ENCODE results near the gene HDC. TPM values are rescaled to one million over a fixed set of nuclear protein-coding genes. Genes with fewer than 3 reads are reported as not detected.

HDC gene
- polyA plus RNA-seq, 1 of the 3 experiments (the other 2 are of a cell fraction): not detected

DNA sequence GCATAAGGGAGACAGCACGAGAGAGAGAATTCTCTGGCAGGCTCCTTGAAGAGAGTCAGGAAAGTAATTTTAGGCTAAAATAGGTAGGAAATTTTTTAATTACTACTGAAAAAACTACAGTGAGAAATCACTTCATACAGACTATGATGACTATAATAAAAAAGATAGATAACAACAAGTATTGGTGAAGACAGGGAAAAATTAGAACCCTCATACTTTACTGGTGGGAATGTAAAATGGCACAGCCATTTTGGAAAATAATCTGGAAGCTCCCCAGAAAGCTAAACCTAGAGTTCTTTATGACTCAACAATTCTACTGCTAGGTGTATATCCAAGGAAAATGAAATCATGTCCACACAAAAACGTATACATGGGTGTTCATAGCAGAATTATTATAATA lies 2.1 kb upstream of the HDC start:
- no peaks in the 10 kb centered on the region for H4K20me1 ChIP-seq (ENCODE audit: insufficient read depth)

GRCh38 chr15:50262533-50262932 lies 3.0 kb downstream of the HDC start:
- POLR2A ChIA-PET: no interaction called here
- TF ChIP-seq USF2 (IDR thresholded peaks at IDR 0.05; ENCODE audit: borderline replicate concordance, low read depth, low read length) (no peak), REST (IDR thresholded peaks at IDR 0.05; ENCODE audit: low read depth, low read length) (no peak), RFX5 (IDR thresholded peaks at IDR 0.05; ENCODE audit: low read length) (no peak), FOXJ3 (CRISPR knock-in tag; IDR thresholded peaks at IDR 0.05) (no peak)
- TF ChIP-seq, protein P1, sequence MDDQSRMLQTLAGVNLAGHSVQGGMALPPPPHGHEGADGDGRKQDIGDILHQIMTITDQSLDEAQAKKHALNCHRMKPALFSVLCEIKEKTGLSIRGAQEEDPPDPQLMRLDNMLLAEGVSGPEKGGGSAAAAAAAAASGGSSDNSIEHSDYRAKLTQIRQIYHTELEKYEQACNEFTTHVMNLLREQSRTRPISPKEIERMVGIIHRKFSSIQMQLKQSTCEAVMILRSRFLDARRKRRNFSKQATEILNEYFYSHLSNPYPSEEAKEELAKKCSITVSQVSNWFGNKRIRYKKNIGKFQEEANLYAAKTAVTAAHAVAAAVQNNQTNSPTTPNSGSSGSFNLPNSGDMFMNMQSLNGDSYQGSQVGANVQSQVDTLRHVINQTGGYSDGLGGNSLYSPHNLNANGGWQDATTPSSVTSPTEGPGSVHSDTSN (IDR thresholded peaks at IDR 0.05): no peak

More for the DNA sequence above, 2.1 kb upstream of the HDC start:
- 43% methylated on average over 2 of the region's 2 CpGs for WGBS (ENCODE audit: low lambda C conversion rate)
- Histone ChIP-seq H3K9me2 (no peaks in the 10 kb centered on the region), H3K27me3 (ENCODE audit: insufficient read depth) (no peaks in the 10 kb centered on the region), H3K9me3 (no peaks in the 10 kb centered on the region), H3K79me2 (ENCODE audit: insufficient read depth) (no peaks in the 10 kb centered on the region), H3K4me2 (no peak overlapping the region), H3K27ac (ENCODE audit: low read depth in 2 of 2, low read length in 1 of 2) (no peak overlapping the region), H3K9ac (no peak overlapping the region), H3K4me3 (ENCODE audit: low read depth in 2 of 2, low read length in 1 of 2) (no peak overlapping the region), H2AFZ (ENCODE audit: low read depth) (no peak overlapping the region), H3K4me1 (ENCODE audit: control insufficient read depth in 1 of 2, insufficient read depth in 2 of 2, low read depth in 1 of 2, low read length in 1 of 2) (no peaks in the 10 kb centered on the region), H3K36me3 (replicated peaks in 1 of 2; ENCODE audit: control insufficient read depth in 1 of 2, insufficient read depth in 2 of 2, low read length in 1 of 2) (peaks cover 0 to 3% of the 10 kb centered on the region in 2 experiments), H3F3A (replicated peaks; ENCODE audit: insufficient read depth) (no peaks in the 10 kb centered on the region)
- DNase-seq: no peak
- no peak for TF ChIP-seq FOXM1 (IDR thresholded peaks at IDR 0.05; ENCODE audit: low read depth)
- TF ChIP-seq CHD2 (IDR thresholded peaks at IDR 0.05; ENCODE audit: low read length, partially characterized antibody): no peak
- TF ChIP-seq FOXJ3 (CRISPR knock-in tag; IDR thresholded peaks at IDR 0.05): no peak
- no peak for TF ChIP-seq NRF1 (IDR thresholded peaks at IDR 0.05; ENCODE audit: low read depth, low read length)
- TF ChIP-seq, protein P2, sequence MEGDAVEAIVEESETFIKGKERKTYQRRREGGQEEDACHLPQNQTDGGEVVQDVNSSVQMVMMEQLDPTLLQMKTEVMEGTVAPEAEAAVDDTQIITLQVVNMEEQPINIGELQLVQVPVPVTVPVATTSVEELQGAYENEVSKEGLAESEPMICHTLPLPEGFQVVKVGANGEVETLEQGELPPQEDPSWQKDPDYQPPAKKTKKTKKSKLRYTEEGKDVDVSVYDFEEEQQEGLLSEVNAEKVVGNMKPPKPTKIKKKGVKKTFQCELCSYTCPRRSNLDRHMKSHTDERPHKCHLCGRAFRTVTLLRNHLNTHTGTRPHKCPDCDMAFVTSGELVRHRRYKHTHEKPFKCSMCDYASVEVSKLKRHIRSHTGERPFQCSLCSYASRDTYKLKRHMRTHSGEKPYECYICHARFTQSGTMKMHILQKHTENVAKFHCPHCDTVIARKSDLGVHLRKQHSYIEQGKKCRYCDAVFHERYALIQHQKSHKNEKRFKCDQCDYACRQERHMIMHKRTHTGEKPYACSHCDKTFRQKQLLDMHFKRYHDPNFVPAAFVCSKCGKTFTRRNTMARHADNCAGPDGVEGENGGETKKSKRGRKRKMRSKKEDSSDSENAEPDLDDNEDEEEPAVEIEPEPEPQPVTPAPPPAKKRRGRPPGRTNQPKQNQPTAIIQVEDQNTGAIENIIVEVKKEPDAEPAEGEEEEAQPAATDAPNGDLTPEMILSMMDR (IDR thresholded peaks at IDR 0.05): no peak
- no peak for TF ChIP-seq EZH2phosphoT487 (IDR thresholded peaks at IDR 0.05; ENCODE audit: borderline replicate concordance, low read depth)
- no peak for TF ChIP-seq MEF2A (IDR thresholded peaks at IDR 0.05; ENCODE audit: borderline replicate concordance, low read depth)
- TF ChIP-seq YY1 (IDR thresholded peaks at IDR 0.05; ENCODE audit: low read depth): no peak
- no peak for TF ChIP-seq EP300 (IDR thresholded peaks at IDR 0.05; ENCODE audit: borderline replicate concordance in 1 of 2, low read depth in 1 of 2, low read length in 1 of 2)
- TF ChIP-seq SIN3A (IDR thresholded peaks at IDR 0.05; ENCODE audit: borderline replicate concordance, low read depth, low read length): no peak
- TF ChIP-seq, protein P3, sequence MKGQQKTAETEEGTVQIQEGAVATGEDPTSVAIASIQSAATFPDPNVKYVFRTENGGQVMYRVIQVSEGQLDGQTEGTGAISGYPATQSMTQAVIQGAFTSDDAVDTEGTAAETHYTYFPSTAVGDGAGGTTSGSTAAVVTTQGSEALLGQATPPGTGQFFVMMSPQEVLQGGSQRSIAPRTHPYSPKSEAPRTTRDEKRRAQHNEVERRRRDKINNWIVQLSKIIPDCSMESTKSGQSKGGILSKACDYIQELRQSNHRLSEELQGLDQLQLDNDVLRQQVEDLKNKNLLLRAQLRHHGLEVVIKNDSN (IDR thresholded peaks at IDR 0.05; ENCODE audit: borderline replicate concordance, low read depth): no peak
- no peak for TF ChIP-seq IRF3 (IDR thresholded peaks at IDR 0.05; ENCODE audit: low read depth, low read length)
- TF ChIP-seq GATA2 (CRISPR knock-in tag; IDR thresholded peaks at IDR 0.05): no peak
- no peak for TF ChIP-seq TCF12 (IDR thresholded peaks at IDR 0.05)
- TF ChIP-seq, protein P4, sequence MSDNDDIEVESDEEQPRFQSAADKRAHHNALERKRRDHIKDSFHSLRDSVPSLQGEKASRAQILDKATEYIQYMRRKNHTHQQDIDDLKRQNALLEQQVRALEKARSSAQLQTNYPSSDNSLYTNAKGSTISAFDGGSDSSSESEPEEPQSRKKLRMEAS (IDR thresholded peaks at IDR 0.05; ENCODE audit: low read depth): no peak
- no peak for TF ChIP-seq RFX5 (IDR thresholded peaks at IDR 0.05; ENCODE audit: low read length)
- no peak for TF ChIP-seq RXRA (IDR thresholded peaks at IDR 0.05; ENCODE audit: borderline replicate concordance, low read depth)
- ChIA-PET CTCF (no interaction called here), POLR2A (no interaction called here)

More at GRCh38 chr15:50262533-50262932, 3.0 kb downstream of the HDC start:
- Histone ChIP-seq H3K79me2 (ENCODE audit: insufficient read depth) (no peaks in the 10 kb centered on the region), H2AFZ (ENCODE audit: low read depth) (no peak overlapping the region), H3K9ac (no peak overlapping the region), H3K9me2 (no peaks in the 10 kb centered on the region), H3K4me3 (ENCODE audit: low read depth in 2 of 2, low read length in 1 of 2) (no peak overlapping the region), H3K27me3 (ENCODE audit: insufficient read depth) (no peaks in the 10 kb centered on the region), H3K4me2 (no peak overlapping the region), H3F3A (replicated peaks; ENCODE audit: insufficient read depth) (no peaks in the 10 kb centered on the region), H4K20me1 (ENCODE audit: insufficient read depth) (no peaks in the 10 kb centered on the region), H3K36me3 (replicated peaks in 1 of 2; ENCODE audit: control insufficient read depth in 1 of 2, insufficient read depth in 2 of 2, low read length in 1 of 2) (no peaks in the 10 kb centered on the region), H3K27ac (ENCODE audit: low read depth in 2 of 2, low read length in 1 of 2) (no peak overlapping the region), H3K4me1 (ENCODE audit: control insufficient read depth in 1 of 2, insufficient read depth in 2 of 2, low read depth in 1 of 2, low read length in 1 of 2) (no peaks in the 10 kb centered on the region), H3K9me3 (no peaks in the 10 kb centered on the region)
- WGBS (ENCODE audit: low lambda C conversion rate): 82% methylated on average over 4 of the region's 4 CpGs
- CTCF ChIA-PET: interaction anchor here (0.7 kb wide), 1 partner anchor 54 kb away, joined by 3 read pairs; no protein-coding TSS in a partner anchor
- DNase-seq: no peak

All from SK-N-SH (cell line).